GM19455 (cell line): ENCODE measurements around the gene STXBP5L.
"Not testable (repeated sequence)": the region's sequence is repeated elsewhere in the genome, so short reads cannot be mapped to it uniquely, and the experiment has no call there.

ENCODE experiments used
- ATAC-seq: cut with Tn5 transposase; IDR thresholded peaks from one replicate; pipeline ENCODE4 v1.9.1; 2021; ENCODE audit not compliant: unreplicated experiment

Gene STXBP5L

DNA sequence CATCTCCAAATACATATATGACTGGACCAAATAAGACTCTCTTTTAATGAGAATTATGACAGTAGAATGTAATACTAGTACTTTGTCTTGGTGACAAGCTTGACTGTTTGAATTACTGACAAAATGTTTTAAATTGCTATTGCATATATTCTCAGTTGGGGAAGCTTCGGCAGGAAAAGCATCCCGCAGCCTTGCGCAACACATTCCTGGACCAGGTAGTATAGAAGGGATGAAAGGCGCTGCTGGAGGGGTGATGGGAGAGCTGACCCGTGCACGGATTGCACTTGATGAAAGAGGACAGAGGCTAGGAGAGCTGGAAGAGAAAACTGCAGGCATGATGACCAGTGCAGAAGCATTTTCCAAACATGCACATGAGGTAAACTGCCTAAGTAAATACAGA, 510.2 kb downstream of the STXBP5L start:
- no peak for ATAC-seq

DNA sequence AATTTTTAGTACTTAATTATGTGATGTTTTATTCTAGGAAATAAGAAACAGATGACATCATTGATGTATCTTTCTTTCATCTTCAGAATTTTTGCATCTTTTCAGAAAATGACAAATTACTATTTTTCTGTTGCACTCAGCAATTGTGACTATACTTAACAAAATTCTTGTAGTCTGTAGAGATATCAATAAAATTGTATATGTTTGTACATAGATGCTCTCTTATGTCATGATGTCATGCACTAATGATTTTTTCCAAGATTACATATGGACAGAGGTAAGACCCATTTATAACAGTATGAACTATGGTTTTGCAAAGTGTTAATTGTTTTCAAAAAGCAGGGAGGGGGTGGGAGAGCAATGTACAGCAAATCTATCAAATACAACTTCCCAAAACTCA, 516.5 kb downstream of the STXBP5L start:
- no peak for ATAC-seq

DNA sequence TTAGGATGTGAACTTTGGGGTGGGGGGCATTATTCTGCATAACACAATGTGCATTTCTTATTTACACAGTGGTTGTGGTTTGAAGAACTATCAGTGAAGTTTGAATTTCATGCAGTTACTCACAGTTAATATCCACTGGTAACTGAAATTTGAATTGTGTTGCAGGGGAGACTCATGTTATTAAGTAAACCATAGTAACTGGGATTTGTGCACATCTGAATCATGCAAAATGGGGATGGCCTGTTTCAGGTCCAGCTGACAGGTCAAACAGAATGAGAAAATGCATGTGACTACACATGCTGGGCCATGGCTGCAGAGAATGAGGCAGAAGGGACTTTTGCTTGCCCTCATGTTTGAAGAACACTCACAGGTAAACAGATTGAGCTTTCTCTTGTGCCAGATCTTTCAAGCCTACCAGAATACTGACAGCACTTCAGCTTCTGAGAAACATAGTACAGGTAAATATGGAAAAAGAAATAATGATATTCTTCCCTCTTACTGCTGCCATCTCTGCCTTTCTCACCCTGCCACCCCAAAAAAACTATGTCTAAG, 522.7 kb downstream of the STXBP5L start:
- no peak for ATAC-seq

DNA sequence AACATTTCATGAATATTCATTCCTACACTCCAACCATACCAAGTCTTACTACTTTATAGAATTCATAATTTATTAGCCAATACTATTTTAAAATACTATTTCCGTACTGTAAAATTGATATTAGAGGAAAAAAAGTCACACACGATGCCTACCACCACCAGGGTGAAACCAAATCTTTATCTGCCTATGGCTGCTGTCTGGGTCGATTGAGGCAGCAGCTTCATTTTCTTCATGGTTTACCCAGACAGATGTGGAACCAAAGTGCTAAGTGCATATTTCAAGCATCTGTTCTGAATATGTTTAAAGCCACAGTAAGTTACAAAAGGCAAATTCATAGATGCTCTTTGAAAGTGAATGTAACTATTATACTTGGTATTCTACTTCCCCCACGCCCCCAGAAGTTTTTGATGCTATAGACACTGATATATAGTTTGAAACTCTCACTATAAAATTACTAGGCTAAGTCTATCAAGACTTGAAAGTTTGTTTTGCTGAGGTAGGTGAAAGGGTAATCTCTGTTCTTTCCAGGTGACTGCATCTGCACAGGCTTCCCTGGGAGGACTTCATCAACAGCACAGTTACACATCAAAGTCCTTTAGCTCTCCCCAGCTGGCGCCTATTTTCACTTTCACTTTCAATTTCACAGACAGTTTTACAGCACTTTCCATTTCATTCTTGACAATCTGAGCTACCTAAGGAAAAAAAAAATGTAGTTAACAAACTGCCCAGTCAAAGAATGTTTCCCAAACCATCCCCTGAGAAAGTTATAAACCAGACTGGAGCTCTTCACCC, 523.9 kb downstream of the STXBP5L start:
- ATAC-seq: peak; percentile 87

DNA sequence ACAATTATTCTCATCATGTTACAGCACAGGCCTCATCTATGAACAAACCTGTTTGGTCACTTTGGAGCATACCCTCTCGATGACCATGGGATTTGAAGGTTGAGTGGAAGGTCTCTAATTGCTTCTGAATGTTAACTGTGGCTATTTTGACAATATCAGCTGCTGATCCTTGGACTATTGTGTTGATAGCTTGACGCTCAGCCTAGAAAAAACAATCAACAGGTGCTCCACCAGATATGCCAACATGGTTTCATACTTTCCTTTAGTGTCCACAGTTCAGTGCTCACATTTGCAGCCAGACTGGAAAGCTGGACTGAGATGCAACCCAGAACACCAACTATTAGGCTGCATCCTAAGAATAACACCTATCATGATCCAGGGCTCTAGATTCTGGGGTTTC, 528.1 kb downstream of the STXBP5L start:
- no peak for ATAC-seq

DNA sequence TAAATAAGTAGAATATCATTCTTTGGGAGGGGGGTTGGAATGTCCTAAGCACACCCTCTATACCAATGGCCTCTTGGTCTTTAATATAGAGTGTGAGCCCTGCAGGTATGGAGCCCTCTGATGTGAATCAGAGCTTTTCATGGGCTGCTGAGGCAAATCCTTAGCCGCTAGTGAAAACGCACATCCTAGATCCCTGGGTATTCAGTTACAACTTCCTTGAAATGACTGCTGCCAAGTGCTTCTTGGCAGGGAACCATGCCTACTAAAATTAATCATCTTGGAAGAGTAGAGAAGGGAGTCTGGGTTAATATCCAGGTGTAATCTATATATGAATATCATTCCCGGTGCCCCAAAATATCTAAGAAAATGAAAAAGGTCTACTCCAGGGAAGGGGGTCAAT, 528.6 kb downstream of the STXBP5L start:
- no peak for ATAC-seq

DNA sequence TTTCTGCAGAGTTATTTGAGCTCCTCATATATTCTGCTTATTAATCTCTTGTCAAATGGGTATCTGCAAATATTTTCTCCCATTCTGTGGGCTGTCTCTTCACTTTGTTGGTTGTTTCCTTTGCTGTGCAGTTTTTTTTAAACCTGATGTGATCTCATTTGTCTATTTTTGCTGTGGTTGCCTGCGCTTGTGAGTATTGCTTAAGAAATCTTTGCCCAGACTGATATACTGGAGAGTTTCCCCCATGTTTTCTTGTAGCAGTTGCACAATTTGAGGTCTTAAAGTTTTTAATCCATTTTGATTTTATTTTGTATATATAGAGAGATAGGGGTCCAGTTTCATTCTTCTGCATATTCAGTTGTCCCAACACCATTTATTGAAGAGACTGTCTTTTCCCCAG, 535.5 kb downstream of the STXBP5L start:
- ATAC-seq: no peak

DNA sequence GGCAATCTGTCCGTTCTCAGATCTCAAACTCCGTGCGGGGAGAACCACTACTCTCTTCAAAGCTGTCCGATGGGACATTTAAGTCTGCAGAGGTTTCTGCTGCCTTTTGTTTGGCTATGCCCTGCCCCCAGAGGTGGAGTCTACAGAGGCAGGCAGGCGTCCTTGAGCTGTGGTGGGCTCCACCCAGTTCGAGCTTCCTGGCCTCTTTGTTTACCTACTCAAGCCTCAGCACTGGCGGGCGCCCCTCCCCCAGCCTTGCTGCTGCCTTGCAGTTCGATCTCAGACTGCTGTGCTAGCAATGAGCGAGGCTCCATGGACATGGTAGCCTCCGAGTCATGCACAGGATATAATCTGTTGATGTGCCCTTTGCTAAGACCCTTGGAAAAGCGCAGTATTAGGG, 543.7 kb downstream of the STXBP5L start:
- not testable (repeated sequence) for ATAC-seq

DNA sequence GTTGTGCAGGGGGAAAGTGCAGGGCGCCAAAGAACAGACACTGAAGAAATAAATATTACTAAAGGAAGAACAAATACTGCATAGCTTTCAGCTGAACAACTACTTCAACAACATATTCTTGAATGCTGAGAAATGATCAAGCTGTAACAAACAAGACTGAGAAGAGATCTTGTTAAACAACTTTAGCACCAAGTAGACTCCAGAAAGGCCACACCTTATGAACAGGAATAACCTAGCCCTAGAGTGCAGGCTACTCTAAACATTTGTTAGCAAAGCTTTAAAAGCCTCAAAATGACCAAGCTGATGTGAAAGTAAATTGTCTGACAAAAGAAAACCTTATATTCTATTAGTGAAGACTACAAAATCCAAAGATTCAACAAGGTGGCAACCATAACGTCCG, 554.6 kb downstream of the STXBP5L start:
- no peak for ATAC-seq

DNA sequence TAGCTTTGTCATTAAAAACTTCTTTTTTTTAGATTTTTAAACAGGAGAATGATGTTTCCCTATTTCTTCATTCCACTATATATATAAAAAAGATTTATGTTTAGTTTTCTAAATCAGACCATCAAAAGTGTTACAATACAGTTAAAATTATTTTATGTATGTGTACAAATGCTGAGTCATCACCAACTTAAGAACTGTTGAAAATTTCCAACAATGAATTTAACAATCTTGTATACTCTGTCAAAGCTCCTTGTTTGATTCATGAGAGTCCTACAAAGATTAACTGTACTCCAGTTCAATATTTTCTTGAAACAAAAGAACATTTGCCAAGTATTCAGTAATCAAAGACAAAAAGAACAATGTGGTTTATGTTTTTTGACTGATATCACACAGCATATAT, 555.7 kb downstream of the STXBP5L start:
- no peak for ATAC-seq

DNA sequence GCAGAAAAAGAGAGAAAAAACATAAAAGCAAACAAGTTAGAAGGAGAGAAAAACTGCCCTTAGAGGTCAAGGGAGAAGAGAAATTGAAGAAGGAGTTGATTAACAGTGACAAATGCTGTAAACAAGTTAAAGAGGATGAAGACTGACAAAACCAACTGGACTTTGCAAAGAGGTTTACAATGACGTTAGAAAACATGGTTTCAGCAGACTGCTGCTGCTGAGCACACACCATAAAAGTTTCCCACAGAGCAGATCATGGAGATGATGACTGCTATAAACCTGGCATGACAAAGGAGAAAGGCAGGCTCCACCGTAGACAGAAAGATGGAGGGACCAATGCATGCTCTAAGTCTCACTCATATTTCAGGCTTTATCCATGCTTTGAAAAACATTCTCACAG, 559.1 kb downstream of the STXBP5L start:
- no peak for ATAC-seq

DNA sequence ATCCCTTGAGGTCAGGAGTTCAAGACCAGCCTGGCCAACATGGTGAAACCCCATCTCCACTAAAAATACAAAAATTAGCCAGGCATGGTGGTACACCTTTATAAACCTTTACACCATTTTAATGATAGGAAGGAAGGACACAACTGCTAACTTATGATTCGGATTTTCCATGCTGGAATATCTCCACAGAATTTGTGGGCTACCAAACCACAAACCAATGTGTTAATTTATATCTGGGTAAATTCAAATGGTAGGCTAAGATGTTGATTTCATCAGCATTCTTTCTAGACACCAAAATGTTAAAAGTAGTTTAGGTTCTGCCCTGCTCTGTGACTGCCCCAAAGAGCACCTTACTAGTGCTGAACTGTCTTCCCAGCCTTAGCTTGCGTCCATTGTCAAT, 565.0 kb downstream of the STXBP5L start:
- no peak for ATAC-seq
